GM12874 (cell line): ENCODE results near the gene TGFBRAP1.

Experiments
- TF ChIP-seq, protein P1 (sequence below): IDR thresholded peaks from 2 replicates; pipeline ENCODE4 v1.5.1; 2011; ENCODE audit warnings: low read depth, mild to moderate bottlenecking, control low read depth, low read length, moderate library complexity; ENCODE audit not compliant: insufficient read depth

Gene TGFBRAP1

GRCh38 chr2:105269426-105269825 is 60.1 kb downstream of the TGFBRAP1 start:
- TF ChIP-seq, protein P1, sequence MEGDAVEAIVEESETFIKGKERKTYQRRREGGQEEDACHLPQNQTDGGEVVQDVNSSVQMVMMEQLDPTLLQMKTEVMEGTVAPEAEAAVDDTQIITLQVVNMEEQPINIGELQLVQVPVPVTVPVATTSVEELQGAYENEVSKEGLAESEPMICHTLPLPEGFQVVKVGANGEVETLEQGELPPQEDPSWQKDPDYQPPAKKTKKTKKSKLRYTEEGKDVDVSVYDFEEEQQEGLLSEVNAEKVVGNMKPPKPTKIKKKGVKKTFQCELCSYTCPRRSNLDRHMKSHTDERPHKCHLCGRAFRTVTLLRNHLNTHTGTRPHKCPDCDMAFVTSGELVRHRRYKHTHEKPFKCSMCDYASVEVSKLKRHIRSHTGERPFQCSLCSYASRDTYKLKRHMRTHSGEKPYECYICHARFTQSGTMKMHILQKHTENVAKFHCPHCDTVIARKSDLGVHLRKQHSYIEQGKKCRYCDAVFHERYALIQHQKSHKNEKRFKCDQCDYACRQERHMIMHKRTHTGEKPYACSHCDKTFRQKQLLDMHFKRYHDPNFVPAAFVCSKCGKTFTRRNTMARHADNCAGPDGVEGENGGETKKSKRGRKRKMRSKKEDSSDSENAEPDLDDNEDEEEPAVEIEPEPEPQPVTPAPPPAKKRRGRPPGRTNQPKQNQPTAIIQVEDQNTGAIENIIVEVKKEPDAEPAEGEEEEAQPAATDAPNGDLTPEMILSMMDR: no peak

DNA sequence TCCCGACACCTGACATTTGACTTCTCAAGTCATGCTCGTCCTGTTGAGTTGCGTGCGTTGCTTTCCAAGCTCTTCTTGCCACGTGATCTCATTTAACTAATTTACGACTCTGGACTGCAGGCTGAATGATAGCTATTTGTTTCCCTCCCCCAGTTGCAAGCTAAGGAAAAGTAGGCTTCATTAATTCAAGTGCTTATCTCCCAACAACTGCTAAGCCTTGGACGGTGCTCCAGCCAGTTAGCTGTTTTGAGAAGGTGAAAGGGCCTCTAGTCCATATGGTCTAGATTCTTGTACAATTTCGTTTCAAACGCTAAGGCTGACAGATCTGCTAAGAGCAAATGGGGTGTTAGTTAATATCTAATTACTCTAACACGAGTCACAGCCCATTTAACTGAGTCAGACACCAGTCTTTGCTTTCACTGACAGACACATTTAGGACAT is 66.9 kb downstream of the TGFBRAP1 start:
- TF ChIP-seq, protein P1: no peak

GRCh38 chr2:105261061-105261460 is 68.5 kb downstream of the TGFBRAP1 start:
- TF ChIP-seq, protein P1: no peak

- TF ChIP-seq, protein P1: no peak
Observed at GRCh38 chr2:105258835-105259350, 70.6 kb downstream of the TGFBRAP1 start.

DNA sequence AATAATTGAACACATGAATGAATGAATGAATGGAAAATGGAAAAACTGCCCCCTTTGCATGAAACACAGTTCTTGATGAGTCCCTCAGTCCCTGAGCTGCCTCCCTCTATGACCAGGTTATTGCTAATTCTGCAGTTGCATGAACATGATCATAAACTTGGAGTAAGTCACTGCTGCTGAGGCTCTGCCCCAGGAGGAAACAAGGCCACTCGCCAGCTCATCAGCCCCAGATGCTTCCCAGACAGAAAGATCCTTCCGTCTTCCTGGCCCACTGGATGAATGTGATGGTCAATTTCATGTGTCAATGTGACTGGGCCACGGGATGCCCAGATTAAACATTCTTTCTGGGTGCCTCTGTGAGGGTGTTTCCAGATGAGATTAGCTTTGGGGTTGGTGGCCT is 71.6 kb downstream of the TGFBRAP1 start:
- TF ChIP-seq, protein P1: no peak

DNA sequence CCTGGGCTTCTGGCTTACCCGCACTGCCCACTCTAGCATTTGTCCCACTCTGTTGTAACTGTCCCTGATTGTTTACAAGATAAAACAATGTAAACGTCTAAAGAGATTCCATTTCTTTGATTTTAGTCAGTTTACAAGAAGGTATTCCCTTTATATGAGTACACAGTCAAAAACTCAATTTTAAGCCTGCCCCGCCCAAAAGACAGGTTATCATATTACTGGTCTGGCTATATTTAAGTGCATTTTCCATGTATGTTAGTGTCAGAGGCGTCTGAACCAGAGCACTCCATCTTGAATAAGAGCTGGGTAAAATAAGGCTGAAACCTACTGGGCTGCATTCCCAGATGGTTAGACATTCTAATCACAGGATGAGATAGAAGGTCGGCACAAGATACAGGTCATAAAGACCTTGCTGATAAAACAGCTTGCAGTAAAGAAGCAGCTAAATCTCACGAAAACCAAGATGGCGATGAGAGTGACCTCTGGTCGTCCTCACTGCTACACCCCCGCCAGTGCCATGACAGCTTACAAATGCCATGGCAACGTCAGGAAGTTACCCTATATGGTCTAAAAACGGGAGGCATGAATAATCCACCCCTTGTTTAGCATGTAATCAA is 73.0 kb downstream of the TGFBRAP1 start:
- TF ChIP-seq, protein P1: no peak

DNA sequence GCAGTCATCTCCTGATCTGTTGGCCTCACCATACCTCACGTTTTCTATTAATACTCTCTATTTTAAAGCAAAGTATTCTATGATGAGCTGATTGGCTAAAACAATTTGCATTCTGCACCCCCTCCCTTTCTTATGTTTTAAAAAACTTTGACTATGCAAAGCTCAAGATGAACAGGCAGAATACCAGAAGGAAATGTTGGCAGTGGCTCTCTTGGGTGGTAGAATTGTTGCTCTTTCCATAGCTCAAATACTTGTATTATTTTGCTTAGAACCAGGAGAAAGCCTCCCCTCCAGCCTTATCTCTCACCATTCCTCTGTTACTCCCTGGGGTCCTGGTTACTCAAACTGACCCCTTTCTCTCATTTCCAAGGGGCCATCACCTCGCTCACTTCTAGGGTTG is 73.6 kb downstream of the TGFBRAP1 start:
- TF ChIP-seq, protein P1: no peak
